T-helper 17 cell (primary cell): ENCODE measurements around the gene OR10D3. TPM values are rescaled to one million over a fixed set of nuclear protein-coding genes. Genes with fewer than 3 reads are reported as not detected.
"Not testable (repeated sequence)": the region's sequence is repeated elsewhere in the genome, so short reads cannot be mapped to it uniquely, and the experiment has no call there.

Source experiments
- ATAC-seq: fragments of 150-1000 bp; cut with Tn5 transposase; 2 replicates; pipeline ENCODE4 v1.10.0; 2021; ENCODE audit warnings: mild to moderate bottlenecking, moderate library complexity
- DNase-seq, 3 donors: peaks; one replicate each; pipeline versions ENCODE4 v3.0.0 to v3.0.0-alpha.2; 2020 to 2021
- H3K9me3 ChIP-seq: one replicate; pipeline ENCODE4 v1.7.0; 2013; ENCODE audit warnings: low read length, mild to moderate bottlenecking; ENCODE audit not compliant: control insufficient read depth, poor library complexity, severe bottlenecking
- H3K27ac Mint-ChIP-seq: one replicate; pipeline ENCODE4 v1.8.0; 2022; ENCODE audit warnings: mild to moderate bottlenecking, moderate library complexity, mixed read lengths
- H3K27me3 Mint-ChIP-seq: one replicate; pipeline ENCODE4 v1.8.0; 2022; ENCODE audit warnings: mixed read lengths
- H3K36me3 Mint-ChIP-seq: one replicate; pipeline ENCODE4 v1.8.0; 2022; ENCODE audit warnings: low read depth, mixed read lengths
- H3K4me1 Mint-ChIP-seq: one replicate; pipeline ENCODE4 v1.8.0; 2022; ENCODE audit warnings: mild to moderate bottlenecking, mixed read lengths
- H3K4me3 Mint-ChIP-seq: one replicate; pipeline ENCODE4 v1.8.0; 2022; ENCODE audit warnings: mild to moderate bottlenecking, moderate library complexity, mixed read lengths
- total RNA-seq, 4 donors: library from RNA in 2 of 4; stranded (reverse) in 2 of 4; gene quantifications; one replicate each; pipeline ENCODE4 v1.2.3 and lab custom pipeline; 2022 to 2026

Gene OR10D3
- total RNA-seq, 2 donors from 2014 or later = not detected

DNA sequence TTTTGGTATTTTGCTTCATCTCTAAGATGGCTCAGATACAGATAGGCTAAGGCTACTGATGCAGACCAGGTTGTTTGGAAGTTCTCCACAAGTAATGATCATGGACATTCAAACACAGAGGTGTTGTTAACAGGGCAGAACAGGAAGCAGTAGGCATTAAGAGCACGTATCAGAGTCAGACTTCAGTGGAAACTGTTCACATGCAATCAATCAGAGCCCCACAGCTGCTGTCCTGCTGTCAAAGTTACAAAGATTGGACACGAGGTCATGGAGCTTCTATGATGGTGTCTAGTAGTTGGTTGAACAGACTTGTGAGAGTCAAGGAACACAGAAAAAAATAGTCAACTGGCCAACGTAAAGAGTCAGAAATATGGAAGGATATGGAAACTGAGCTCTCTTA, 19.8 kb downstream of the OR10D3 start:
- DNase-seq = no peak
- H3K9me3 ChIP-seq = no peaks in the 10 kb centered on the region
- Mint-ChIP-seq H3K27ac (no peak overlapping the region), H3K36me3 (peaks cover 2% of the 10 kb centered on the region), H3K4me1 (peaks cover 3% of the 10 kb centered on the region), H3K27me3 (peaks cover 34% of the 10 kb centered on the region), H3K4me3 (no peak overlapping the region)
- ATAC-seq = no peak

DNA sequence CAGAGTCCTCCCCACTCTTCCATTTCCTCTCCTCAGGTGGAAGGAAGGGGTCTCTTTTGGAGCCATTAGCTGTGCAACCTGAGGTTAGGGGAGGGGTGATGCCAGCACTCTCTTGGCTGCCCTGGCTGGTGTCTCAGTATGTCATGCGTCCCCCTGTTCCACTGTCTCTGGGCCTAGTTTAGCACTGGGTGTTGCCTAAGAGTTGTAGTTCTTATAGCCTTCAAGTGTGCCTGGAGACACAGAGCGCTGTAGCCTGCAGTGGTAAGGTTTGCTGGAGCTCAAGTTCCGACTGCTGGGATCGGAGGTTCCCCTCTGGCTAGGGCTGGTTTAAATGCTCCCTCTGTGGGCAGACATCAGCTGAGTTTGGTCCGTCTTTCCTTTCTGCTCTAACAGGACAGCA, 20.9 kb downstream of the OR10D3 start:
- H3K4me3 Mint-ChIP-seq = no peak overlapping the region
- ATAC-seq = no peak
- no peak for DNase-seq
- H3K9me3 ChIP-seq = no peaks in the 10 kb centered on the region
- peaks cover 23% of the 10 kb centered on the region for H3K27me3 Mint-ChIP-seq
- peaks cover 2% of the 10 kb centered on the region for H3K36me3 Mint-ChIP-seq
- H3K4me1 Mint-ChIP-seq = peaks cover 3% of the 10 kb centered on the region
- no peak overlapping the region for H3K27ac Mint-ChIP-seq

DNA sequence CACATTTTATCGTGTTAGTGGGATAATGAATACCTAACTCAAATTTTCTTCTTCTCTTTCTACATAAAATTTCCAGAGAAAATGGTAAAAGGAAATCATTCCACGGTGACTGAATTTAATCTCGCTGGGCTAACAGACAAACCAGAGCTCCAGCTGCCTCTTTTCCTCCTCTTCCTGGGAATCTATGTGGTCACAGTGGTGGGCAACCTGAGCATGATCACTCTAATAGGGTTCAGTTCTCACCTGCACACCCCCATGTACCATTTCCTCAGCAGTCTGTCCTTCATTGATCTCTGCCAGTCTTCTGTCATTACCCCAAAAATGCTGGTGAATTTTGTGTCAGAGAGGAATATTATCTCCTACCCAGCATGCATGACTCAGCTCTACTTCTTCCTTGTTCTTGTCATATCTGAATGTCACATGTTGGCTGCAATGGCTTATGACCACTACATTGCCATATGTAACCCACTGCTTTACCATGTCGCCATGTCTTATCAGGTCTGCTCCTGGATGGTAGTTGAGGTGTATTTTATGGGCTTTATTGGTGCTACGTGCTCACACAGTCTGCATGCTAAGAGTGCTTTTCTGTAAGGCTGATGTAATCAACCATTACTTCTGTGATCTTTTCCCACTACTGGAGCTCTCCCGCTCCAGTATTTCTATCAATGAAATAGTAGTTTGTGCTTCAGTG, 24.1 kb downstream of the OR10D3 start:
- no peak for ATAC-seq
- Mint-ChIP-seq H3K4me3 (no peak overlapping the region), H3K36me3 (no peaks in the 10 kb centered on the region), H3K27ac (no peak overlapping the region), H3K27me3 (peaks cover 22% of the 10 kb centered on the region), H3K4me1 (peaks cover 3% of the 10 kb centered on the region)
- DNase-seq = no peak
- H3K9me3 ChIP-seq = no peaks in the 10 kb centered on the region

DNA sequence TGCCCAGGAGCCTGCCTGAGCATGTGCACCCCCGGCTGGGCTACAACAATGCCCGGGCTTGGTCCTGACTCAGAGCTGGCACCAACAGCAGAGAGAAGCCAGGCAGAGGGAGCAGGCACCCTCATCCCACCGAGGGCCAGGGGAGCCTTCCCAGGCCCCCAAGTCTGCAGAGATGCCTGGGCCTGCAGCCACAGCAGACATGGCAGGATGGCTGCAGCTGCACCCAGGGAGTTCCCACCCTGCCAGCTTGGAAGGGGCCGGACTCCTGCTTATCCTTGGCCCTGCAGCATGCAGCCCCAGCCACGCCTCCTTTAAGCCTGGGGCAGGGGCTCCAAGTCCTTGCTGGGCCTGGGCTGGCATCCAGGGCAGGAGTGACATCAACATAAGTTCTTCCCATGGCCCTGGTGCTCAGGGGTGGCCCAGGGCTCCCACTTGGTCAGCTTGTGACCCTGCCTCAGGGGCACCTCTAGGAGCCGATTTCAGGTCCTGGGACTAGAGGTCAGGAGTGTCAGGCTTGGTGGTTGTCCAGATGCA, 26.7 kb downstream of the OR10D3 start:
- H3K4me3 Mint-ChIP-seq = no peak overlapping the region

DNA sequence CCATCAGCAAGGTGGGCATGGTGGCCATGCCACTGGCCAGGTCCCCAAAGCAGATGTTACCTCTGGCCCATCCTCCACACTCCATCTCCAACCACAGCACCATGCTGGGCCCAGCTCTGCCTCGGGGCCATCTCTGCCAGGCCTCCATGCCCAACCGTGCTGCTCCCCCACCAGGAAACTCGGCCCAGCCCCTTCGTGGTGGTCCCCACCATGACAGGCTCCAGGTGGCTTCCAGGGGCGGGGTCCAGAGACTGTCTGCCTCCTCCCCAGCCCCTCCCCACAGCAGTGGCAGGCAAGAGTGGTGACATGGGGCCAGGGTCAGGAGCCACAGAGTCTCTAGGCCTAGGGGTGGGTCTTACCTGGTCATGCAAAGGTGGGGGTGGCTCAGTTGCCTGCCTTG, 27.3 kb downstream of the OR10D3 start:
- Mint-ChIP-seq H3K36me3 (no peaks in the 10 kb centered on the region), H3K4me1 (peaks cover 3% of the 10 kb centered on the region), H3K4me3 (no peak overlapping the region), H3K27me3 (peaks cover 24% of the 10 kb centered on the region), H3K27ac (no peak overlapping the region)
- no peak for ATAC-seq
- DNase-seq = no peak
- no peaks in the 10 kb centered on the region for H3K9me3 ChIP-seq

More for the DNA sequence above, 26.7 kb downstream of the OR10D3 start:
- peaks cover 19% of the 10 kb centered on the region for H3K27me3 Mint-ChIP-seq
- ATAC-seq = no peak
- no peak overlapping the region for H3K27ac Mint-ChIP-seq
- no peak for DNase-seq
- H3K36me3 Mint-ChIP-seq = no peaks in the 10 kb centered on the region
- H3K9me3 ChIP-seq = no peaks in the 10 kb centered on the region
- peaks cover 3% of the 10 kb centered on the region for H3K4me1 Mint-ChIP-seq

DNA sequence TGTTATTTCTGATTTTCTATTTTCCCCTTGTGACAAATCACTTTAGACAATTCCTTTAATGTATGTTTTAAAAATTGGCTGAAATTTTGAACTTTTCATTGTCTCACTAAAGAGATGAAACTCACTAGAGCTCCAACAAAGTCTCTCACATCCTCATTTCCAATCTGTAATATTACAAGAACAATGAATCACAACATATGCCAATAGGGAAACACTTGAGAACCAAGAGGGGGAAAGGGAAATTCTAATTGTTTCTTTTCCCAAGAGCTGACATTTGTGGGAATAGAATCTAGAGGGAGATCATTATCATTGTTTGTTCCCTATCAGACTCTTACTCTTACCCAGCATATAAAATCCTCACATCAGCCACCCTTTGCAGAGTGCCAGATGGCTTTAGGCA, 28.2 kb downstream of the OR10D3 start:
- H3K27ac Mint-ChIP-seq = no peak overlapping the region
- ATAC-seq = no peak
- no peaks in the 10 kb centered on the region for H3K36me3 Mint-ChIP-seq

DNA sequence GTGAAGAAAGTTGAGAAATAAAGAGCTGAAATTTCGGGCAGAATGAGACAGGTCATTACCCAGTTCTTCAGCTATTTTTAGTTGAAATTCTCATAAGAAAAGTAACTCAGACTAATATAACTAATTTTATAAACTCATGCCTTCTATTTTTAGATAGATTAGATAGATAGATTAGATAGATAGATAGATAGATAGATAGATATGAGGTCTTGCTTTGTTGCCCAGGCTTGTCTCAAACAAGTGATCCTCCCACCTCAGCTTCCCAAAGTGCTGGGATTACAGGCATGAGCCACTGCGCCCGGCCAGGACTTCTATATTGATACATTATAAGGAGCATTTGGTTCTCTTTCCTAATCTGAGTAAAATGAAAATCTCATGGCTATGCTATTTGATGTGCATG, 30.9 kb downstream of the OR10D3 start:
- H3K4me1 Mint-ChIP-seq = no peaks in the 10 kb centered on the region

More for the DNA sequence above, 28.2 kb downstream of the OR10D3 start:
- Mint-ChIP-seq H3K4me1 (peaks cover 3% of the 10 kb centered on the region), H3K4me3 (no peak overlapping the region), H3K27me3 (peaks cover 21% of the 10 kb centered on the region)
- DNase-seq = no peak
- no peaks in the 10 kb centered on the region for H3K9me3 ChIP-seq

DNA sequence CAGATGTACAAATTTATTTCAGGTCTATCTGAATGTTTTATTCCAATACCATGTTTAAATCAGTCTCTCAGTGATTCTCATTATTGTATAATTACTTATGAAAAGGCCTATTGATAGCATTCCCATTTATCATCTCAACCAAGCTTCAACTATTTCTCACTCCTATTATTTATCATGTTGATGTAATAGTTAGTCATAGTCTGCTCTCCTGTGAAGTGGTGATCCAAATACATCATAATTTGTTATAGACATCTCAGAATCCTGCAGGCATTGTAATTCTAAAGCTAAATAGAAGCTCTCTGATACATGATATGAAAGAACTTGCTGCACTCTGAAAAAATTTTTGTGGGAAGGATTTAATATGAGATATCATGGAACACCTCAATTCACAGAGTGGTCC, 36.0 kb downstream of the OR10D3 start:
- peaks cover 16% of the 10 kb centered on the region for H3K27me3 Mint-ChIP-seq
- H3K27ac Mint-ChIP-seq = no peak overlapping the region
- no peaks in the 10 kb centered on the region for H3K36me3 Mint-ChIP-seq
- DNase-seq (no peak), ATAC-seq (no peak)
- no peaks in the 10 kb centered on the region for H3K9me3 ChIP-seq
- no peak overlapping the region for H3K4me3 Mint-ChIP-seq
- H3K4me1 Mint-ChIP-seq = no peaks in the 10 kb centered on the region

More for the DNA sequence above, 30.9 kb downstream of the OR10D3 start:
- DNase-seq (no peak), ATAC-seq (no peak)
- Mint-ChIP-seq H3K27me3 (peaks cover 21% of the 10 kb centered on the region), H3K36me3 (no peaks in the 10 kb centered on the region), H3K27ac (no peak overlapping the region), H3K4me3 (no peak overlapping the region)
- H3K9me3 ChIP-seq = no peaks in the 10 kb centered on the region

DNA sequence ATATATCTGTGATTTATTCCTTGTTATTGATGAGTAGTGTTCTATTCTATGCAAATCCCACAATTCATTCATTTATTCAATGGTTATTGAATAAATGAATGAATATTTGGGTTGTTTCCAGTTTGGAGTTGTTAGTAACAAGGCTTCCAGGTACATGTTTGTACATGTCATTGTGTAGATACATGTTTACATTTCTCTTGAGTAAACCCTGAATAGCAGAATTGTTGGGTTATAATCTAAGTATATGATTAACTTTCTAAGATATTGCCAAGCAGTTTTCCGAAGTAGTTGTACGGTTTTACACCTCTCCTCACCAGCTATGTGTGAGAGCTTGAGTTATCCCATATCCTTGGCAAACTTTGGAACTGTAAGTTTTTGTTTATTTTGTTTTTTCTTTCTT, 39.3 kb downstream of the OR10D3 start:
- Mint-ChIP-seq H3K36me3 (no peaks in the 10 kb centered on the region), H3K27ac (no peak overlapping the region), H3K4me1 (no peaks in the 10 kb centered on the region), H3K27me3 (peaks cover 15% of the 10 kb centered on the region), H3K4me3 (peak overlapping the region; percentile 9)
- no peak for DNase-seq
- no peak for ATAC-seq
- no peaks in the 10 kb centered on the region for H3K9me3 ChIP-seq

DNA sequence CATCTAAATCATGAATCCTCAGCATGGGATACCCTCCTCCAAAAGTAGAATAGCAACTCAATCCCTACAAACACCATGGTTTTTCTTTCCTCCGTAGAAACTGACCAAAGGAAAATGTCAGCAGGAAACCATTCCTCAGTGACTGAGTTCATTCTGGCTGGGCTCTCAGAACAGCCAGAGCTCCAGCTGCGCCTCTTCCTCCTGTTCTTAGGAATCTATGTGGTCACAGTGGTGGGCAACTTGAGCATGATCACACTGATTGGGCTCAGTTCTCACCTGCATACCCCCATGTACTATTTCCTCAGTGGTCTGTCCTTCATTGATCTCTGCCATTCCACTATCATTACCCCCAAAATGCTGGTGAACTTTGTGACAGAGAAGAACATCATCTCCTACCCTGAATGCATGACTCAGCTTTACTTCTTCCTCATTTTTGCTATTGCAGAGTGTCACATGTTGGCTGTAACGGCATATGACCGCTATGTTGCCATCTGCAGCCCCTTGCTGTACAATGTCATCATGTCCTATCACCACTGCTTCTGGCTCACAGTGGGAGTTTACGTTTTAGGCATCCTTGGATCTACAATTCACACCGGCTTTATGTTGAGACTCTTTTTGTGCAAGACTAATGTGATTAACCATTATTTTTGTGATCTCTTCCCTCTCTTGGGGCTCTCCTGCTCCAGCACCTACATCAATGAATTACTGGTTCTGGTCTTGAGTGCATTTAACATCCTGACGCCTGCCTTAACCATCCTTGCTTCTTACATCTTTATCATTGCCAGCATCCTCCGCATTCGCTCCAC, 41.7 kb downstream of the OR10D3 start:
- not testable (repeated sequence) for H3K27ac Mint-ChIP-seq, H3K36me3 Mint-ChIP-seq, DNase-seq, ATAC-seq, H3K9me3 ChIP-seq, H3K4me3 Mint-ChIP-seq, H3K4me1 Mint-ChIP-seq
- peaks cover 15% of the 10 kb centered on the region for H3K27me3 Mint-ChIP-seq

DNA sequence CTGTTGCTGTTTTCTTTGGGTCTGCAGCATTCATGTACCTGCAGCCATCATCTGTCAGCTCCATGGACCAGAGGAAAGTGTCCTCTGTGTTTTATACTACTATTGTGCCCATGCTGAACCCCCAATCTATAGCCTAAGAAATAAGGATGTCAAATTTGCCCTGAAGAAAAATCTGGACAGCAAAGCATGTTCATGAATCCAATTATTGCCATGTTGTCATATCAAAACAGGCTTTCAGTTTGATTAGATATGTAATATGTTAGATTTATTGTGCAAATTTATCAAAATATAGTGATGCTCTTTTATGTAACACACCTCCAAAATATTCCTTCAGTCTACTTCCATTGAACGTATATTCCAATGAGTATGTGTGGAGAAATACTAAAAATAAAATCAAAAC, 42.3 kb downstream of the OR10D3 start:
- Mint-ChIP-seq H3K27ac (no peak overlapping the region), H3K4me1 (no peaks in the 10 kb centered on the region), H3K4me3 (no peak overlapping the region), H3K27me3 (peaks cover 15% of the 10 kb centered on the region), H3K36me3 (no peaks in the 10 kb centered on the region)
- H3K9me3 ChIP-seq = no peaks in the 10 kb centered on the region
- no peak for DNase-seq
- no peak for ATAC-seq

DNA sequence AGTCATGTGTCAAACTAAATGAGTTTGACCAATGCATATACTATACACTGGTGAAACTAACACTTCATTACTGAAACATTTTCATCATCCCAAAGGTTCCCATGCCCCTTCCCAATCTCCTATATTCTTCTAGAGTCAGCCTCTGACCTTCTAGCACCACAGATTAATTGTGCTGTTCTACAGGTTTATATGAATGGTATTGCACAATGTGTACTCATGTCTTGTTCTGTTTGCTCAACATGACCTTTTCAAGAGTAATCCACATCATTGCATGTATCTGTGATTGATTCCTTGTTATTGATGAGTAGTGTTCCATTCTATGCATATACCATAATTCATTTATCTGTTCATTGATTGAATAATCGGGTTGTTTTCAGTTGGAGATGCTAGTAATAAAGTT, 50.2 kb downstream of the OR10D3 start:
- H3K9me3 ChIP-seq = no peaks in the 10 kb centered on the region
- no peak for ATAC-seq
- H3K4me1 Mint-ChIP-seq = no peaks in the 10 kb centered on the region
- H3K27ac Mint-ChIP-seq = no peak overlapping the region
- H3K4me3 Mint-ChIP-seq = no peak overlapping the region
- no peaks in the 10 kb centered on the region for H3K27me3 Mint-ChIP-seq
- DNase-seq = no peak
- H3K36me3 Mint-ChIP-seq = no peaks in the 10 kb centered on the region
